Stimulated activated memory B cell treated with anti-CD40 and anti-IgM and Interleukin-4, amounts not matched to agents 10 μg/mL and 1 μg/mL and 100 μg/mL, for 72 hours (primary cell): ENCODE data around the gene SEZ6L.

ENCODE experiments used
- ATAC-seq: fragments of 150-1000 bp; cut with Tn5 transposase; 2 replicates; pipeline ENCODE4 v1.10.0; 2021
- H3K27ac Mint-ChIP-seq: one replicate; pipeline ENCODE4 v1.8.0; 2022; ENCODE audit warnings: mild to moderate bottlenecking, mixed read lengths
- H3K27me3 Mint-ChIP-seq: one replicate; pipeline ENCODE4 v1.8.0; 2022; ENCODE audit warnings: mixed read lengths
- H3K36me3 Mint-ChIP-seq: one replicate; pipeline ENCODE4 v1.8.0; 2022; ENCODE audit warnings: mixed read lengths
- H3K4me1 Mint-ChIP-seq: one replicate; pipeline ENCODE4 v1.8.0; 2022; ENCODE audit warnings: mixed read lengths
- H3K4me3 Mint-ChIP-seq: one replicate; pipeline ENCODE4 v1.8.0; 2022; ENCODE audit warnings: mild to moderate bottlenecking, moderate library complexity, mixed read lengths
- H3K9me3 Mint-ChIP-seq: one replicate; pipeline ENCODE4 v1.8.0; 2022; ENCODE audit warnings: mixed read lengths

SEZ6L gene

DNA sequence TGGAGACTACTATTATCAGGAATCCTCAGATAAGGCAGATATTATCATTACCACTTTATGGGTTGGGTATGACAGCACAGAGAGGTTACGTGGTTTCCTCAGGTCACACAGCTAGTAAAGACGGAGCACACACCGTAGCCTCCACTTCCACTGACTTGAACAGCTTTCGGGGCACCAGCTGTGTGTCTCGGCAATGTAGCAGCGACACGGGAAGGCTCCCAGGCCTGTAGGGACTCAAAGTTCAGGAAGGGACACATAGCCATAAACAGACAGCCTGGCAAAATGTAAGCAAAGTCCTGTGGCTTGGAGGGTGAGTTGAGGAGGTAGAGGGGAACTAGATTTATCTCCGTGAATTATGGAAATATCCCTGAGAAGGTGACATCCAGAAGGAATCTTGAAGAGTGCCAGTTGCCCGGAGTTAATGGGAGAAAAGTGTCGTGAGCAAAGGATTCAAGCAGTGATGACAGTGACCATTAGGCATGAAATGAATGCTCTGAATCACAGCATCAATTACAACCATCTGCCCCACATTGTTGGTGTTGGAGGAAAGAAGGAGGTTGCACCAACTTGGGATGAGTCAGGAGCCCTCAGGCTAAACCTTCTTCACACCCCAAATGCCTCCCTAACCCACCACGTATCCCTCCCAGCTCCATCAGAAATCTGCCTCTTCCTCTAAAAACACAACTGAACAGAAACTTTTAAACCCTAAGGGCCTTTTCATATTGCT lies 153.1 kb downstream of the SEZ6L start:
- ATAC-seq = no peak
- Mint-ChIP-seq H3K36me3 (no peaks in the 10 kb centered on the region), H3K4me1 (no peaks in the 10 kb centered on the region), H3K9me3 (no peaks in the 10 kb centered on the region), H3K27me3 (peaks cover 46% of the 10 kb centered on the region), H3K4me3 (no peak overlapping the region), H3K27ac (no peak overlapping the region)

DNA sequence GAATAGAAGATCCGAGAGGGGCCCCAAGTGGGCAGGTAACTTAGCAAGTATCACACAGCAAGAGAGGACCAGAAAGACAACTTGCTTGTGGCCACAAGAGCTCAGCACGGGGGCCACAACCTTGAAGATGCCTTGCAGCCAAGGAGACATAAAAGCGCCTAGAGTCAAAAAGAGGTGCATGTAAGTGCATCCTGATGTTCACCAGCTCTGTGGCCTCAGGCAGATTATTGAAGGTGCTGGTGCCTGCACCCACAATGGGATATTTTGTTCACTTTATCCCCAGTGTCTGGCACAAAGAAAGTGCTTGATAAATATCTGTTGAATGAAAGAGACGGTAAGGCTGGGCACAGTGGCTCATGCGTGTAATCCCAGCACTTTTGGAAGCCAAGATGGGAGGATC lies 153.8 kb downstream of the SEZ6L start:
- no peaks in the 10 kb centered on the region for H3K9me3 Mint-ChIP-seq
- no peak overlapping the region for H3K27ac Mint-ChIP-seq
- no peaks in the 10 kb centered on the region for H3K4me1 Mint-ChIP-seq
- H3K27me3 Mint-ChIP-seq = peaks cover 52% of the 10 kb centered on the region
- no peaks in the 10 kb centered on the region for H3K36me3 Mint-ChIP-seq
- H3K4me3 Mint-ChIP-seq = no peak overlapping the region
- ATAC-seq = no peak

DNA sequence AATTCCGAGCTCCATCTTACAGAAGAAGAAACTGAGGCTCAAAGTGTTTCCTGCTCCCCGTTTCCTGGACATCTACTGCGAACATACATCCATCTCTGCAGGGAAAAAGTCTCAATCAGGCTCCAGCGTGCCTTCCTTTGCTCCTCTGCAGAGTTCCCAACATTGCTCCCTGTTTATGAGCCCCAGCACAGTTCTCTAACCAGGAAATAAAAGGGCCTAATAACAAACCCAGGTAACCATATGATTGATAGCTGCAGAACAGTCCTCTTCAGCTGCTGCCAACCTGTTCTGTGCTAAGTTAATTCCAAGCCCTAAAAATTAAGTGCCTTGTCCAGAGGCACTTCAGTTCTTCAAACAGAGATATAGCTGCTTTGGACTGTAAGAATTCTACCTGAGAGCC lies 154.9 kb downstream of the SEZ6L start:
- Mint-ChIP-seq H3K4me3 (no peak overlapping the region), H3K36me3 (no peaks in the 10 kb centered on the region), H3K4me1 (no peaks in the 10 kb centered on the region), H3K9me3 (no peaks in the 10 kb centered on the region), H3K27me3 (peaks cover 47% of the 10 kb centered on the region), H3K27ac (no peak overlapping the region)
- ATAC-seq = no peak

DNA sequence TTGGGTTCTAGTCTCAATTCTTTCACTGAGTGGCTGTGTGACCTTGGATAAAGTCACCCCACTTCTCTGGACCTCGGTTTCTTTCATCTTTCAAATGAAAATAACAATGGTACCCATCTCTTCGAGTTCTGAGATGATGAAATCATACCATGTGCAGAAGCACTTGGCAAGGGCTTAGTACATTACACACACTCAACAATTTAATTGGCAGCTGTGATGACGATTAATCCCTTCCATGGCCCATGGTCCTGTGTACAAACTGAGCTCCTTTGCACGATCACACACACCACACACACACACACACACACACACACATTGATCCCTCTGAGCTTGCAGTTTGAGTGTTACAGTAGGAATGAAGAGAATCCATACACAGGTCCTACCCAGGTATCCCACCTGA lies 156.4 kb downstream of the SEZ6L start:
- no peaks in the 10 kb centered on the region for H3K36me3 Mint-ChIP-seq
- H3K9me3 Mint-ChIP-seq = no peaks in the 10 kb centered on the region
- ATAC-seq = no peak
- no peak overlapping the region for H3K4me3 Mint-ChIP-seq
- peaks cover 39% of the 10 kb centered on the region for H3K27me3 Mint-ChIP-seq
- H3K27ac Mint-ChIP-seq = no peak overlapping the region
- no peaks in the 10 kb centered on the region for H3K4me1 Mint-ChIP-seq

DNA sequence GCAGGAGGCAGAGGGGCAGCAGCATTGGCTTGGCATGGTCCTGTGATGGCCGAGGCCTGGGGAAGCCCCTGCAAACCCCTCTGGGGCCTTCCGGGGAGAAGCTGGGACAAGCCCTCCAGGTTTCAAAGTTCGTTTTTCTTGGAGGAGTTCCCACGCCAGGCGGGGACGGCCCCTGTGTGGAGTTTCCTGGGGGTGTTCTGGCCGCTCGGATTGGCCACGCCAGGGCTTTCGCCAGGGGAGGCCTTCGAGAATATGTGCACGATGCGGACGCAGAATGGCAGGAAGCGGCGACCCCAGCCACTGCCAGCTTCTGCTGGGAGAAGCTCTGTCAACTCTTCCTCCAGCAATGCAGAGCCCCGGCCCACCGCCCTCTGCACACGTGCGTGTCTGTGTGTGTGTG lies 157.5 kb downstream of the SEZ6L start:
- no peaks in the 10 kb centered on the region for H3K36me3 Mint-ChIP-seq
- H3K27me3 Mint-ChIP-seq = peaks cover 39% of the 10 kb centered on the region
- ATAC-seq = no peak
- no peak overlapping the region for H3K4me3 Mint-ChIP-seq
- H3K27ac Mint-ChIP-seq = no peak overlapping the region
- no peaks in the 10 kb centered on the region for H3K4me1 Mint-ChIP-seq
- no peaks in the 10 kb centered on the region for H3K9me3 Mint-ChIP-seq

DNA sequence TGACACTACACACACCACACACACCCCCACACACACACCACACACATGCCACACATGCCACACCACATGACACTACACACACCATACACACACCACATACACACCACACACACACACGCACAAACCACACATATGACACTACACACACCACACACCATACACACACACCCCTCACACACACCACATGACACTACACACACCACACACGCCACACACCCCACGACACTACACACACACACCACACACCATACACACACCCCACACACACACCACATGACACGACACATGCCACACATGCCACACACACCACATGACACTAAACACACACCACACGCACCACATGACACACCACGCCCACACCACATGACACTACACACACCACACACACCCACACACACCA lies 158.0 kb downstream of the SEZ6L start:
- ATAC-seq = no peak
- H3K27ac Mint-ChIP-seq = no peak overlapping the region
- H3K4me3 Mint-ChIP-seq = no peak overlapping the region
- peaks cover 35% of the 10 kb centered on the region for H3K27me3 Mint-ChIP-seq
- no peaks in the 10 kb centered on the region for H3K9me3 Mint-ChIP-seq
- H3K4me1 Mint-ChIP-seq = no peaks in the 10 kb centered on the region
- no peaks in the 10 kb centered on the region for H3K36me3 Mint-ChIP-seq

DNA sequence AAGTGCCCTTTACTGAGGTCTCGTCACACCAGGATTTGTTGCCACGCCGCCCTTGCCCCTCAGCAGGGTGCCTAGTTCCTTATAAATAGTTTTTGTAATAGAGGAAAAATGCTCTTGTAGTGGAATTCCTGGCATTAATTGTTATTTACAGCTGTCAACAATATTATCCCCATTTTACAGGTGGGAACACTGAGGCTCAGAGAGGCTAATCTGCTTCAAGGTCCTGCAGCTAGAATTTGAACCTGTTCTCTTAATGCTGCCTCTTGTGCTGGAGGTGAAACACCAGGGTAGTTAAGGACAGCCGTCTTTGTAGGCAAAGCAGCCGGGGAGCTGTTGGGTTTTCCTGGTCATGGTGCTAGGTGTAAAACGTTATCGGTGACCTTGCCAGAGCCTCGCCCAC lies 159.0 kb downstream of the SEZ6L start:
- Mint-ChIP-seq H3K36me3 (no peaks in the 10 kb centered on the region), H3K4me3 (no peak overlapping the region), H3K27me3 (peaks cover 34% of the 10 kb centered on the region), H3K27ac (no peak overlapping the region), H3K9me3 (no peaks in the 10 kb centered on the region), H3K4me1 (no peaks in the 10 kb centered on the region)
- no peak for ATAC-seq

DNA sequence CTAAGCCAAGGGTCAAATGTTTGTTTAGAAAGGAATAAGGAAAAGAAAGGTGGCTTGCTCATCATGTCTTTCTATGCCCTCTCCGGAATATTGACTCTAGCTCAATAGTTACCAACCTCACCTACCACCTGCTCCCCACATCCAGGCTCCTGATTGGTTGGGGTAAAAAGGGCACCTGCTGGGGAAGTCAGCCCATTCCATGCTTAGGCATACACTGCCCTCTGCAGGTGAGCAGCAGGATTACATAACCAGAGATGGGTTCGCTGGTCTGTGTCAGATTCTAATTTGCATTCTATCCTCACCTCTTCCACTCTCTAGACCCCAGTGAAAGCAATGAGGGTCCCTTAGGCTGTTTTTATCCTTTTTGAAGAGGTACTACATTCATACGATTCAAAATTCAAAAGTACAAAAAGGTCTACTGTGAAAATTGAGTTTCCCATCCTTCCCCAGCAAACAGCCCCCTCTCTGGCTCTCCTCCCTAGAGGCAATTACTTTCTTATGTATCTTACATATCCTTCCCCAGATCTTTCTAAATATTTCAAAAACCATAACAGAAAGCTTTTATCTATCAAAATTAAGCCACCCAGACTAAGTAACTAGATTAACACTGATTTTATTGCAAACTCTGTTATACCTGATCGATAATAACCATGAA lies 161.8 kb downstream of the SEZ6L start:
- Mint-ChIP-seq H3K36me3 (no peaks in the 10 kb centered on the region), H3K4me3 (no peak overlapping the region), H3K4me1 (no peaks in the 10 kb centered on the region), H3K9me3 (no peaks in the 10 kb centered on the region), H3K27me3 (peaks cover 21% of the 10 kb centered on the region), H3K27ac (no peak overlapping the region)
- peak; percentile 67 for ATAC-seq

DNA sequence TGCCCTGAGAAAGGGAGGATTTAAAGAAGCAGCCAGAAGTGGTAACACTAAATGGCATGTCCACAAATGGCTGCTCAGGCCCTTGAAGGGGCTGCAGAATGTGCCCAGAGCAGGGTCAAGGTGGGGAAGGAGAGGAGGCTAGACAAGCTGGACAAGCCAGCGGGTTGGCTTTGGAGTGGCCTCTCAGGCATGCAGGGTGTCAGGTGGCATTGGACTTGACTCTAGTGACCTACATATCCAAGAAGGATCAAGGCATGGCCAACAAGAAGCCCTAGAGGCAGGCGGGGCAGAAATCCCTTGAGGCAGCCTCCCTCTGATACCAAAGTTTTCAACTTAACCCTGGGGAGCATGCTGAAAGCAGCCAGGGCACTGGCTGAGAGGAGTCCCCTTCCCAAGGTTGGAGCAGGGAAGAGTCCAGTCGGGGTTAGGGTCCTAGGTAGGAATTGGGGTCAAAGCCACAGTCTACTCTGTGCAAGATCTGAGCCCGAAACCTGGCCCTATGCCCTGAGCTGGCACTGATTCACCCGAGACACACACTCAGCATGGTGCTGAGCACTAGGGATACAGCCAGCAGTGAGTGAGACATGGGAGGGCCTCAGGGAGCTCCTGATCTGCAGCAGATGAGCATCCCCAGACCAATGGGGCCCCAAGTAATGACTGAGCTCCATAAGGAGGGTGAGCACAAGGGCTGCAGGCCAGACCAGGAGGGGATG lies 164.0 kb downstream of the SEZ6L start:
- Mint-ChIP-seq H3K4me3 (no peak overlapping the region), H3K27ac (no peak overlapping the region), H3K36me3 (no peaks in the 10 kb centered on the region), H3K27me3 (peaks cover 11% of the 10 kb centered on the region), H3K4me1 (no peaks in the 10 kb centered on the region), H3K9me3 (no peaks in the 10 kb centered on the region)
- ATAC-seq = peak; percentile 15

DNA sequence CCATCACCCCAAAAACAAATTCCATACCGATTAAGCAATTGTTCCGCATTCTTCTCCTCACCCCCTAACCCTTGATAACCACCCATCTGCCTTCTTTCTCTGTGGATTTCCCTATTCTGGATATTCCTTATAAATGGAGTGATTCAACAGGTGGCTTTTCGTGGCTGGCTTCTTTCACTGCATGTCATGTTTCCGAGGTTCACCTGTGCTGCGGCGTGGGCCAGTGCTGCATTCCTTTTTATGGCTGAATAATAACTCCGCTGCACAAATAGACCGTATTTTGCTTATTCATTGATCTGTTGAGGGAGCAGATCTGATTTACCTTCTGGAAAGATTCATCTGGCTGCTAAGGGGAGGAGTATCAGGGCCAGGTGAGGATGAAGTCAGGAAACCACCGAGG lies 165.0 kb downstream of the SEZ6L start:
- Mint-ChIP-seq H3K36me3 (no peaks in the 10 kb centered on the region), H3K9me3 (no peaks in the 10 kb centered on the region)

DNA sequence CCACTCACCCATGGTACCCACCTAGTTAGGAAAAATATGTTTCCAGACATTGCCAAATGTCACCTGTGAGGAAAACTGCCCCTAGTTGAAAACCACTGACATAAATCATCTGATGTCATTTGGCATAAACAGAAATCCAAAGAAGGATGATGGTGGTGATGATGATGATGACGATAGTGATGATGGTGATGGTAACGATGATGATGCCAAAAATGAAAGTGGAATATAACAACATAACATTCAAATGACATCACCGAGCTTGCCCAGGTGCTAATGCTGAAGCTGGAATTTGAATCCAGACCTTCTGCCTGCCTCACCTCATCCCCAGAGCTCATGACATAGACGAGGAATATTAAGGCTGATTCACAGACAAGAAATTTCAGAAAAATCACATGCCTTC lies 167.5 kb downstream of the SEZ6L start:
- Mint-ChIP-seq H3K27ac (no peak overlapping the region), H3K4me1 (no peaks in the 10 kb centered on the region), H3K36me3 (no peaks in the 10 kb centered on the region), H3K27me3 (peaks cover 38% of the 10 kb centered on the region), H3K9me3 (no peaks in the 10 kb centered on the region), H3K4me3 (no peak overlapping the region)
- ATAC-seq = no peak

More for the DNA sequence above, 165.0 kb downstream of the SEZ6L start:
- Mint-ChIP-seq H3K4me1 (no peaks in the 10 kb centered on the region), H3K4me3 (no peak overlapping the region), H3K27ac (no peak overlapping the region), H3K27me3 (peaks cover 17% of the 10 kb centered on the region)
- no peak for ATAC-seq

DNA sequence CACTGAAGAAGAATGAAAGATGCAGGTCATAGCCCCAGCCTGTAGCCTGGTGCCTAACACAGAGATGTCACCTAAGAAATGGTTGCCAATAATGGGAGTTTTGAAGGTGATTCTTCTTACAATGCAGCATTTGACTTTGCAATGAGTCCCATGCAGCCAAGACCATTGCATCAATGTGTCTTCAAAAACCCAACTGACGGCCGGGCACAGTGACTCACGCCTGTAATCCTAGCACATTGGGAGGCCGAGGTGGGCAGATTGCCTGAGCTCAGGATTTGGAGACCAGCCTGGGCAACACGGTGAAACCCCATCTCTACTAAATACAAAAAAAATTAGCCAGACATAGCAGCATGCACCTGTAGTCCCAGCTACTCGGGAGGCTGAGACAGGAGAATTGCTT lies 170.5 kb downstream of the SEZ6L start:
- Mint-ChIP-seq H3K36me3 (no peaks in the 10 kb centered on the region), H3K9me3 (no peaks in the 10 kb centered on the region)

DNA sequence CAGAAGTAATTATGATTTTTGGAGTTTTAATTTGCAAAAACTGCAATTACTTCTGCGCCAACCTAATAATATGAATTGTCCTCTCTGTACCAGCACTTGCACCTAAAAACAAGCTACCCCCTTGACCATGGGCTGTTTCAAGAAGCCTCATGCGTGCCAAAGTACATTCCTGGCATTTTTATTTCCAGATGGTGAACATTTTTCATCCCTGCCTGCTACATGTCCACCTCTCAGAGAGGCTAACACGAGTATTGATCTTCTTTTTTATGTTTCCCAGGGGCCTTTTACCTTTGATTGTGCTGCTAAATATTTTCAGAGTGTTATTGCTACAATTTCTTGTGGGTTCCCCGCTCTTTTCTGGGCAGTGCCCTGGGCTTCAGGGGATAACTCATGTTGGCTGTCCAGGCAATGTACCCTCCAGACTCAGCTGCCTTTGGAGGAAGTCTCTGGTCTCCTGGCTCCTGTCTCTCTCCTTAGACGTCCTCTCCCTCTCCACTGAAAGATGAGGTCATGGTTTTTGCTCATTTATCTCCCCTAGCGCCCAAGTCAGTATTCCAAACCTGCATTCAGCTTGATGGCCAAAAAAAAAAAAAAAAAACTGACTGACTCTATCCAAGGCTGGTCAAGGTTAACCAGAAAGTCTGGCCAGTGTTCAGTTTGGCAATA lies 173.6 kb downstream of the SEZ6L start:
- Mint-ChIP-seq H3K4me1 (no peaks in the 10 kb centered on the region), H3K36me3 (no peaks in the 10 kb centered on the region), H3K4me3 (no peak overlapping the region), H3K27me3 (peaks cover 50% of the 10 kb centered on the region), H3K27ac (no peak overlapping the region), H3K9me3 (no peaks in the 10 kb centered on the region)
- no peak for ATAC-seq

More for the DNA sequence above, 170.5 kb downstream of the SEZ6L start:
- Mint-ChIP-seq H3K4me1 (no peaks in the 10 kb centered on the region), H3K4me3 (no peak overlapping the region), H3K27me3 (peaks cover 39% of the 10 kb centered on the region), H3K27ac (no peak overlapping the region)
- no peak for ATAC-seq

DNA sequence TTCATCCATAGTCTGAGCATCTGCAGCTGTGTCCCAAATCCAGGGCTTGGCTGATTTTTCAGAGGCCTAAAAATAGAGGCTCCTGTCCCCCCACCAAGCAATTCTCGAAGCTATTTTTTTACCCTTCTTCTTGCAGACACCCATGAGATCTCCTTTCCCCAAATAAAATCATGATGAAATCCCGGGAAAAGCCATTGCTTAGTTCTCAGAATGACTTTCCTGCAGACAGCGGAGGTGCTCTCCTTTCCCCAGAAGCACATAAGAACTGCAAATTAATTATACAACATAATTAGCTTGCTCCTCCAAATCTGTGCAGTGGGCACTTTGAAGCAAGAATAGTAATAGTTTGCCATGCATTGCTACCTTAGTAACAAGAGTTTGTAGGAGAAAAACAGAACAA lies 176.2 kb downstream of the SEZ6L start:
- H3K4me3 Mint-ChIP-seq = no peak overlapping the region
- H3K27me3 Mint-ChIP-seq = peaks cover 44% of the 10 kb centered on the region
- no peaks in the 10 kb centered on the region for H3K4me1 Mint-ChIP-seq
- no peaks in the 10 kb centered on the region for H3K36me3 Mint-ChIP-seq
- no peaks in the 10 kb centered on the region for H3K9me3 Mint-ChIP-seq
- H3K27ac Mint-ChIP-seq = no peak overlapping the region
- no peak for ATAC-seq

DNA sequence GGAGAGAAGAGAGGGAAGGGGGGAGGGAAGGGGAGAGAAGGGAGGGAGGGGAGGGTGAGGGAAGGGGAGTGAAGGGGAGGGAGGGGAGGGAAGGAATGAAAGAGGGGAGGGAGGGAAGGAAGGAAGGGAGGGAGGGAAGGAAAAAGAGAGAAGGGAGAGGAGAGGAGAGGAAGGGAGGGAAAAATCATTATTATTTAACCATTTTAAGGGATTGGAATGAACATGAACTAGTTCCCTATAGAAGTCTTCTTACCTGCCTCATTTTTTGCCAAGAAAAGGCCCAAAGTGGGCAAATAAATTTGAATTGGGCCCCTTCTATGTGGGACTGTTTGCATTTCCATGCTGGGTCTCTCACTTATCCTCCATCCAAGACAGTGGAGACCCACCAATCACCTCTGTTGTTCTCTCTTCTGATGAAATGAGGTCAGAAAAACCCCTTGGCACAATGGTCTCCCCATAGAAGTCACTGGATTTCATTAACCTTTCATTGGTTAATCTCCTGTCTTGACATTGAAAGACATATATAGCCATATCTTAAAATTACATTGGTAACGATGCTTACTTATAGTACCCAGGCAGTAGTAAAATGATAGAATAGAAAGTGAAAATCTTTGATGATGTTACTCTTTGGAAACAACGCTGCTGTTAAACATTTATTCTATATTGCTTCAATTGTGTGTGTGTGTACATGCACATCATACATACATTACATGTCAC lies 179.7 kb downstream of the SEZ6L start:
- H3K4me3 Mint-ChIP-seq = no peak overlapping the region
- no peak for ATAC-seq
- no peaks in the 10 kb centered on the region for H3K36me3 Mint-ChIP-seq
- peaks cover 34% of the 10 kb centered on the region for H3K27me3 Mint-ChIP-seq
- peaks cover under 1% of the 10 kb centered on the region for H3K9me3 Mint-ChIP-seq
- H3K4me1 Mint-ChIP-seq = no peaks in the 10 kb centered on the region
- H3K27ac Mint-ChIP-seq = no peak overlapping the region
